Kidney epithelial cell (primary cell): ENCODE data around the gene DNAJB7. TPM values are rescaled to one million over a fixed set of nuclear protein-coding genes. Genes with fewer than 3 reads are reported as not detected.
"Not testable (repeated sequence)": the region's sequence is repeated elsewhere in the genome, so short reads cannot be mapped to it uniquely, and the experiment has no call there.

Source experiments
- DNase-seq: peaks from one replicate; pipeline ENCODE4 v3.0.0-alpha.2; 2010; ENCODE audit warnings: low read depth
- H3K27me3 ChIP-seq: 2 replicates; pipeline ENCODE4 v1.6.0; 2011; ENCODE audit warnings: low read length; ENCODE audit not compliant: control insufficient read depth, insufficient read depth
- H3K36me3 ChIP-seq: 2 replicates; pipeline ENCODE4 v1.5.1; 2011; ENCODE audit warnings: low read length; ENCODE audit not compliant: control insufficient read depth, insufficient read depth
- H3K4me3 ChIP-seq: 2 replicates; pipeline ENCODE4 v1.5.1; 2011; ENCODE audit warnings: low read depth, mild to moderate bottlenecking, control low read depth, low read length
- total RNA-seq: library from RNA; depleted of rRNA; stranded (reverse); fragments of >200 nt; gene quantifications from 2 replicates; pipeline ENCODE4 v1.2.3, GENCODE V29; 2015
- TF ChIP-seq, protein P1 (sequence below): IDR thresholded peaks from 2 replicates; pipeline ENCODE4 v1.5.1; 2011; ENCODE audit warnings: mild to moderate bottlenecking, moderate library complexity, low read length, control low read depth, inconsistent platforms; ENCODE audit not compliant: insufficient read depth, poor library complexity, severe bottlenecking

The DNAJB7 gene
- total RNA-seq, 1 donor from 2014 or later, result not detected

DNA sequence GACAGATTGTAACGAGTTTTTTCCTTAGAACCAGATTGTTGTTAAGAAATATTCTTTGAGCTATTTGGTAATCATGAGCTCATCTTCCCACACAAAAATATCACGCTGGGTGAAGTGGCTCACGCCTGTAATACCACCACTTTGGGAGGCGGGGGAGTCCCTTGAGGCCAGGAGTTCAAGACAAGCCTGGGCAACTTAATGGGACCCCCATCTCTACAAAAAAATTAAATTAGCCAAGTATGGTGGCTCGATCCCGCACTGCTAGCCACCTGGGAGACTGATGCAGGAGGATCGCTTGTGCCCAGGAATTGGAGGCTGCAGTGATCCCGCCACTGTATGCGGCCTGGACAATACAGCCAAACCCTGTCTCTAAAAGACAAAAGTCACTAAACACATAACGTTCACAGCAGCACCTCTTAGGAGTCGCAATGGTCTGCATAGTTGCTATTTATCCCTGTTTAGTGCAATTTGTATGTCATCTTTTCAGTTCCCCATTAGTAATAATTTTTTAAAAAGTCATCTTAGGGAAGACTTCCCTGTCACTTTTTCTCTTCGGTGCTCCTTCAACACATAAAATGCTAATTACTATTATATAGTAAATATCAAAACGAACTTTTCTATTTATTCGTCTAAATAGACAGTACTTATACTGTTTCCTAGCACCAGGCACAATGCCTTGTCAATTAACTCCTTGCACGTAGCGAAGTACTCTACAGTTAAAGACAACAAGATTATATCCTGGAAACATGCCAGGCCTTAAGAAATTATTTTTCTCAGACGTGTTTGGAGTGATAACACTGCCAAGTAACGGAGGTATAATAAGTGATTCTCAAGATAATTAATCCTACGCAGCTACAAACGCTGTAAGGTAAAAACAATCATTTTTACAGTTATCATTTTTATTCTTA is 6.6 kb downstream of the DNAJB7 start:
- Histone ChIP-seq H3K36me3 (no peaks in the 10 kb centered on the region), H3K4me3 (peak overlapping the region; percentile 97), H3K27me3 (no peaks in the 10 kb centered on the region)
- TF ChIP-seq, protein P1, sequence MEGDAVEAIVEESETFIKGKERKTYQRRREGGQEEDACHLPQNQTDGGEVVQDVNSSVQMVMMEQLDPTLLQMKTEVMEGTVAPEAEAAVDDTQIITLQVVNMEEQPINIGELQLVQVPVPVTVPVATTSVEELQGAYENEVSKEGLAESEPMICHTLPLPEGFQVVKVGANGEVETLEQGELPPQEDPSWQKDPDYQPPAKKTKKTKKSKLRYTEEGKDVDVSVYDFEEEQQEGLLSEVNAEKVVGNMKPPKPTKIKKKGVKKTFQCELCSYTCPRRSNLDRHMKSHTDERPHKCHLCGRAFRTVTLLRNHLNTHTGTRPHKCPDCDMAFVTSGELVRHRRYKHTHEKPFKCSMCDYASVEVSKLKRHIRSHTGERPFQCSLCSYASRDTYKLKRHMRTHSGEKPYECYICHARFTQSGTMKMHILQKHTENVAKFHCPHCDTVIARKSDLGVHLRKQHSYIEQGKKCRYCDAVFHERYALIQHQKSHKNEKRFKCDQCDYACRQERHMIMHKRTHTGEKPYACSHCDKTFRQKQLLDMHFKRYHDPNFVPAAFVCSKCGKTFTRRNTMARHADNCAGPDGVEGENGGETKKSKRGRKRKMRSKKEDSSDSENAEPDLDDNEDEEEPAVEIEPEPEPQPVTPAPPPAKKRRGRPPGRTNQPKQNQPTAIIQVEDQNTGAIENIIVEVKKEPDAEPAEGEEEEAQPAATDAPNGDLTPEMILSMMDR, result no peak
- no peak for DNase-seq

DNA sequence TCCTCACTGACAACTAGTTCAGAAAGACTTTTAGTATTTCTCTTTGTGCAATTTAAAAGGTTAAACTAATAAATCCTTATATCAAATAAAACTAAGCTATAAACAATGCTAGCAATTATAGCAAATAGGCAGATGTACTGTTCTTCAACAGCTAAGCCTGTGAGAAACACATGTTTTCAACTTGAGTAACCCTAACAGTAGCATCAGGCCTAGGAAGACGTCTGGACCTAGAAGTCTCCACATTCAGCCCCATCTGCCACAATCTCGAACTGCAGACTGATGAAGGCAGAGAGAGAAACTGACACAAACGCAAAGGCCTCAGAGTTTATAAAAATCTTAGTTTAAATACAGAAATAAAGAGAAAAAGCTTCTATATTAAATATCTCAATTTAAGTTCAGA is 8.0 kb downstream of the DNAJB7 start:
- Histone ChIP-seq H3K4me3 (no peak overlapping the region), H3K27me3 (no peaks in the 10 kb centered on the region)
- no peak for DNase-seq

DNA sequence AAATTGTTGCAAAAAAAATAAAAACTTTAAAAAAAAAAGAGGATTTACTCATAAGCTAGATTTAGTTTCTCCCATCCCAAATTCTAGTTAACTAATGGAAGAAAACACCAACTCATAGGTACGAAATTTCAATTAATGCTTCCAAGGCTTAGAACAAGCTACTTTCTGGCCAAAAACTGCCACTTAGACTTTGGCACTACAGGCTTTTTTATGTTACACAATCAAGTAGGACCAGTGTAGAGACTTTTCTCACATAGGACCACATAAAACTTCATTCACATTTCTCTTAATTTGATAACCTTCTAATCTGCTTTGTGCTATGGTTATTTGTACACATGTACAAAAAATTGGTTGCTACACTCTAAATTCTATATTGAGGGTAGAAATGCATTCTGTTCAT is 8.6 kb downstream of the DNAJB7 start:
- no peak for DNase-seq
- Histone ChIP-seq H3K27me3 (no peaks in the 10 kb centered on the region), H3K4me3 (no peak overlapping the region), H3K36me3 (peaks cover 1% of the 10 kb centered on the region)
- TF ChIP-seq, protein P1, result no peak

More for the DNA sequence above, 8.0 kb downstream of the DNAJB7 start:
- H3K36me3 ChIP-seq, result peaks cover 1% of the 10 kb centered on the region
- TF ChIP-seq, protein P1, result no peak

DNA sequence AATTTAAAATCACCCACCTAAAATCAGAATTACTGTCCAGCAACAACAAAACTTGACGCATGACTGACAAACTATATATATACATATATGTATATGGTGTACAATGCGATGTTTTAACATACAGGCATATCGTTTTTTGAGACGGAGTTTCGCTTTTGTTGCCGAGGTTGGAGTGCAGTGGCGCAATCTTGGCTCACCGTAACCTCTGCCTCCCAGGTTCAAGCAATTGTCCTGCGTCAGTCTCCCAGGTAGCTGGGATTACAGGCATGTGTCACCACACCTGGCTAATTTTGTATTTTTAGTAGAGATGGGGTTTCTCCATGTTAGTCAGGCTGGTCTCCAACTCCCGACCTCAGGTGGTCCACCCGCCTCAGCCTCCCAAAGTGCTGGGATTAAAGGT is 16.1 kb downstream of the DNAJB7 start:
- H3K4me3 ChIP-seq, H3K36me3 ChIP-seq, H3K27me3 ChIP-seq, DNase-seq: not testable (repeated sequence)

DNA sequence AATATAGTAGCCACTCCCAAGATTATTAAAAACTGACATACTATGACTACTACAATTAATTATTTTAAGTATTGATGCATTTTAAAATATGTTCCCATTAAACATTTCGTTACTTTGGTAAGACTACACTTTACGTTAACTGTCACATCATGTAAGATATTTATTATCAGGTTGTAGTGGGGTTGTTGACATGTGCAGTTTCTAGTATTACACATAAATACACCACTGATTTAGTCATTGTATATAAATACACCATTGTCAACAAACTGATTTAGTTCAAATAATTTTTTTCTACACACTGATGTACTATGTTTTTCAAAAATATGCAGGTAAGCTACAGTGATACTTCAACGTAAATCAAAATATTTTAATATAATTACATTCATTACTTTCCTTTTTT is 17.0 kb downstream of the DNAJB7 start:
- no peaks in the 10 kb centered on the region for H3K36me3 ChIP-seq
- H3K4me3 ChIP-seq, result no peak overlapping the region
- no peaks in the 10 kb centered on the region for H3K27me3 ChIP-seq
- DNase-seq, result no peak
- TF ChIP-seq, protein P1, result no peak

DNA sequence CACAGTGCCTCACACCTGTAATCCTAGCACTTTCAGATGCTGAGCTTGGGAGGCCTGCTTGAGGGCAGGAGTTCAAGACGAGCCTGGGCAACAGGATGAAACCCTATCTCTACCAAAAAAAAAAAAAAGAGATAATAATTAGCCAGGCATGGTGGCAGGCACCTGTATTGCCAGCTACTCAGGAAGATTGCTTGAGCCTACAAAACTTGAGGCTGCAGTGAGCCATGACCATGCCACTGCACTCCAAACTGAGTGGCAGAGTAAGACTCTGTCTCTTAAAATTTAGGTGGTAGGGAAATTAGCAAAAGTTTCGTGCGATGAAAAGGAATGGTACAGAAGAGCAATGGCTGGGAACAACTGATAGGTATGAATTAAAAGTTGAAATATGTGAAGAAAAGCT is 23.4 kb downstream of the DNAJB7 start:
- Histone ChIP-seq H3K4me3 (no peak overlapping the region), H3K36me3 (no peaks in the 10 kb centered on the region), H3K27me3 (no peaks in the 10 kb centered on the region)
- DNase-seq, result no peak
- TF ChIP-seq, protein P1, result no peak
